Gastrocnemius medialis (tissue), 4 donors: ENCODE results near the gene SMIM28.

Experiments used
- POLR2A ChIP-seq, 2 donors: fragments of 450-650 bp; IDR thresholded peaks; one replicate each; pipeline ENCODE4 v1.6.1; 2017; ENCODE audit warnings: antibody characterized with exemption in 2 of 2, mild to moderate bottlenecking in 2 of 2, moderate library complexity in 2 of 2
- TF ChIP-seq, protein P1 (sequence below), 5 experiments: fragments of 450-650 bp in 3 of 5; fragments of 200-600 bp in 2 of 5; sonication (generic) in 2 of 5; IDR thresholded peaks in 4 of 5; conservative IDR thresholded peaks in 1 of 5; 1 replicate in 4 of 5; 2 replicates in 1 of 5; pipeline ENCODE4 v1.5.1; 2016 to 2019; ENCODE audit warnings: antibody characterized with exemption in 5 of 5, mild to moderate bottlenecking in 3 of 5, moderate library complexity in 3 of 5

GRCh38 chr6:138357928-138358327 lies 19.8 kb upstream of the SMIM28 start:
- TF ChIP-seq, protein P1, sequence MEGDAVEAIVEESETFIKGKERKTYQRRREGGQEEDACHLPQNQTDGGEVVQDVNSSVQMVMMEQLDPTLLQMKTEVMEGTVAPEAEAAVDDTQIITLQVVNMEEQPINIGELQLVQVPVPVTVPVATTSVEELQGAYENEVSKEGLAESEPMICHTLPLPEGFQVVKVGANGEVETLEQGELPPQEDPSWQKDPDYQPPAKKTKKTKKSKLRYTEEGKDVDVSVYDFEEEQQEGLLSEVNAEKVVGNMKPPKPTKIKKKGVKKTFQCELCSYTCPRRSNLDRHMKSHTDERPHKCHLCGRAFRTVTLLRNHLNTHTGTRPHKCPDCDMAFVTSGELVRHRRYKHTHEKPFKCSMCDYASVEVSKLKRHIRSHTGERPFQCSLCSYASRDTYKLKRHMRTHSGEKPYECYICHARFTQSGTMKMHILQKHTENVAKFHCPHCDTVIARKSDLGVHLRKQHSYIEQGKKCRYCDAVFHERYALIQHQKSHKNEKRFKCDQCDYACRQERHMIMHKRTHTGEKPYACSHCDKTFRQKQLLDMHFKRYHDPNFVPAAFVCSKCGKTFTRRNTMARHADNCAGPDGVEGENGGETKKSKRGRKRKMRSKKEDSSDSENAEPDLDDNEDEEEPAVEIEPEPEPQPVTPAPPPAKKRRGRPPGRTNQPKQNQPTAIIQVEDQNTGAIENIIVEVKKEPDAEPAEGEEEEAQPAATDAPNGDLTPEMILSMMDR (IDR thresholded peaks at IDR 0.05 in 4 of 5, conservative IDR thresholded peaks at IDR 0.05 in 1 of 5) = no peak
- TF ChIP-seq POLR2A (IDR thresholded peaks at IDR 0.05) = no peak
